ENCODE data around the gene SAMD9L.
"Not testable (repeated sequence)": the region's sequence is repeated elsewhere in the genome, so short reads cannot be mapped to it uniquely, and the experiment has no call there.

SAMD9L gene

DNA sequence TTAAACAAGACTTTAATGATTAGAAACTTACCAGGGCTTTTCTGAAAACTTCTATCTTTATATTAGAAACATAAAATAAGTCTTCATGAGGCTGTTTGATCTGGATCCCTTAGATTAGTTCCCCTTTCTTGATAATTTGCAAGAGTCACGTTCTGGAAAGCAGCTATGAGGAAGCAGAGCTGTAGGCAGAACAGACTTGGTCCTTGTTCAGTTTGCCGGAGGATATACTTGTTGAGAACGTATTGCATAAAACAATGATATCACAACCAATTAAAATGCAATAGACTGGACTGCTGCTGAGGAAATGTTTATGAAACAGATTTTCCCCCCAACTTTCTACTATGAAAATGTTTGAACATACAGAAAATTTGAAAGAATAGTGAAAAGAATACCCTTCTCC, 2.8 kb downstream of the SAMD9L start:
- DNase-seq = peak; percentile 68 to 70

DNA sequence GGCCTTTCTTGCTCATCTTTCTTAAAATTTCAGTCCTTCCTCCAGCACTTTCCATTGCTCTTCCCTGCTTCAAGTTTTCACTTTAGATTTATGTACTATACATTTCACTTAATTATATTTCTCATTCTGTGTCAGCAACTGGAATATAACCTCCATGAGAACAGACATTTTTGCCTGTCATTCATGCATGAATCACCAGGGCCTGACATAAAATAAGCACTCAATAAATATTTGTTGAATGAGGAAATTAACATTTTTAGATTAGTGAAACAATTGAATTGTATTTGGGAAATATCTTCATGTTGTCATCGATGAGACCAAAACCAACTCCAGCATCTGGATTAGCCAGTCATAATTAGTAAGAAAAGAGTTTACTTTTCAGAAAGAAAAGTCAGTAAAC, 6.1 kb downstream of the SAMD9L start:
- DNase-seq = no peak

DNA sequence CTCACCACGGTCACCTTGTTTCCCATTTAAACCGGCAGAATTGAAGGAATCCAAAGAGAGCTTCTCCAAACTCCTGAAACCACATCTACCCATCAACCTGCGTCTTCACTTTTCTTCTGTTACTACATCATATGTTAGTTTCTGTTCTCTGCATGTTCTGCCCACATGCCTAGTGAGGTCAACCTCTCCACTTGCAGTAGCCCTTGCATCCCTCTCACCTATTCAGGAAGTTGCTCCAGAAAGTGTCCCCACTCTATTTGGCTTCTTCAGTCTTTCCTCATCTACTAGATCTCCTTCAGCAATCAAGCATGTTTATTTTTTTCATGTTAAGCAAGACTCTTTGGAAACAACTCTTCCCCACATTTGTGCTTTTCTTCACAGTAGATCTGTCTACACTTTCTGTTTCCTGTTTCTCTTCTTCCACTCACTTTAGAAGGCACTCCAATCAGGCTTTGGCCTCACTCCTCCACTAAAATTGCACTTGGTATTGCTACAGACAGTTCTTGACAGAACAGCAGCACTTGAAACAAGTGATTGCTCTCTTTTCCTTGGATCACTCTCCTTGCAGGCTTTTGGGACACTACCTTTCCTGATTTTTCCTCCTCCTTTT, 7.5 kb downstream of the SAMD9L start:
- DNase-seq = no peak

DNA sequence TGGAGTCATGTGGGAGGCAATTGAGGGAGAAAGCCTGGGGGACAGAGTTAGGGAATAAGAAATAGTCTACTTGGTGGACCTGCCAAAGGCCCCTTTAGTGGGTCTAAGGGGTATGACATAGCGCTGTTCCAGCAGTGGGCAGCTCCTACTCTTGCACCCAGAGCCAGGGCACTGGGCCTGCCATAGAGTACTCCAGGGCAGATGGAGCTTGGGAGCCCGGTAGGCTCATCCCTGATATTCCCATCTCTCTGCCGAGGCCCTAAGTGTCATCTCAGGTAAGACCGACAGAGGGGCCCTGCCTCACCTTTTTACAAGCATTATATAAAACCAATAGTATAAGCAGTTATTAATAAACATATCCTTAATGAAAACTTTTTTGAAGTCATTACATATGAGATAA, 9.6 kb downstream of the SAMD9L start:
- DNase-seq = no peak

DNA sequence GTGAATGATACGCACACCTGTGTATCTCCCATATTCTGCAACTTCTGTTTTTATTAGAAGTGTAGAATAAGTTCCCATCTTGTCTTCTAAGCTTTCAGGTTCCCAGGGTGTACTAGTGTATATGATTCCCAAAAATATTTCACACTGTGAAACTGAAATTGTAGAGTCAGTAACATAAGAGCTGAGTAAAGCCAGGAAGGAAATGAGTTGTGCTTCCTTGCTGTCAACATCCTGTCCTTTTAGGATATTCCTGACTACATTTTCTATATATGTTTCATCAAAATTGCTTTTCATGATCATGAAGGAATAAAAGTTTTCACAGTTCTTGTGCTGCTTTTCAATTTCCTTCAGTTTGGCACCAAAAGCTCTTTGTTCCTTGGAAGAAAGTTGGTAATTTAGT, 15.2 kb downstream of the SAMD9L start:
- no peak for DNase-seq

DNA sequence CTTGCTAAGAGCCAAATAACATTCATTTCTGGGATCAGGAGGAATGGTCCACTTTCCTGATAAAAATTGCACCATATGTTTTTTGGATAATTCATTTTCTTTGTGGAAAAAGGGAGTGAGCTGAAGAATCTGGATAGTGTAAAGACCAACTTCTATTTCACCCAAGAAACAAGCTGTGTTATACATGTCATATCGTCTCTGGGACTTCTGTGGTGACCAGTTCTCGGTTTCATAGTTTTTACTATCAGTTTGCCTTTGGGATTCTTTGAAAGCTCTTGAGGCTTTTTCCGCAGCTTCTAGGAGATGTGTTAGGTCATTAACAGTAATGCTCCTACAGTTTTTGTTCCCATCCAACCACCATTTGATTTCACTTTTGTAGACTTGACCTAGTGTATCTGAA, 16.0 kb downstream of the SAMD9L start:
- no peak for DNase-seq

DNA sequence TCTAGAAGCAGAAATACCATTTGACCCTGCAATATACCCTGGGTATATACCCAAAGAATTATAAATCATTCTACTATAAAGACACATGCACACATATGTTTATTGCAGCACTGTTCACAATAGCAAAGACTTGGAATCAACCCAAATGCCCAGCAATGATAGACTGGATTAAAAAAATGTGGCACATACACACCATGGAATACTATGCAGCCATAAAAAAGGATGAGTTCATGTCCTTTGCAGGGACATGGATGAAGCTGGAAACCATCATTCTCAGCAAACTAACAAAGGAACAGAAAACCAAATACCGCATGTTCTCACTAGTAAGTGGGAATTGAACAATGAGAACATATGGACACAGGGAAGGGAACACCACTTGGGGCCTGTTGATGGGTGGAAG, 21.2 kb downstream of the SAMD9L start:
- not testable (repeated sequence) for DNase-seq

DNA sequence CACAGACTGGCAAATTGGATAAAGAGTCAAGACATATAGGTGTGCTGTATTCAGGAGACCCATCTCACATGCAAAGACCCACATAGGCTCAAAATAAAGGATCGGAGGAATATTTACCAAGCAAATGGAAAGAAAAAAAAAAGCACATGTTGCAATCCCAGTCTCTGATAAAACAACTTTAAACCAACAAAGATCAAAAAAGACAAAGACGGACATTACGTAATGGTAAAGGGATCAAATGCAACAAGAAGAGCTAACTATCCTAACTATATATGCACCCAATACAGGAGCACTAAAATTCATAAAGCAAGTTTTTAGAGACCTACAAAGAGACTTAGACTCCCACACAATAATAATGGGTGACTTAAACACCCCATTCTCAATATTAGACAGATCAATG, 24.7 kb downstream of the SAMD9L start:
- not testable (repeated sequence) for DNase-seq

DNA sequence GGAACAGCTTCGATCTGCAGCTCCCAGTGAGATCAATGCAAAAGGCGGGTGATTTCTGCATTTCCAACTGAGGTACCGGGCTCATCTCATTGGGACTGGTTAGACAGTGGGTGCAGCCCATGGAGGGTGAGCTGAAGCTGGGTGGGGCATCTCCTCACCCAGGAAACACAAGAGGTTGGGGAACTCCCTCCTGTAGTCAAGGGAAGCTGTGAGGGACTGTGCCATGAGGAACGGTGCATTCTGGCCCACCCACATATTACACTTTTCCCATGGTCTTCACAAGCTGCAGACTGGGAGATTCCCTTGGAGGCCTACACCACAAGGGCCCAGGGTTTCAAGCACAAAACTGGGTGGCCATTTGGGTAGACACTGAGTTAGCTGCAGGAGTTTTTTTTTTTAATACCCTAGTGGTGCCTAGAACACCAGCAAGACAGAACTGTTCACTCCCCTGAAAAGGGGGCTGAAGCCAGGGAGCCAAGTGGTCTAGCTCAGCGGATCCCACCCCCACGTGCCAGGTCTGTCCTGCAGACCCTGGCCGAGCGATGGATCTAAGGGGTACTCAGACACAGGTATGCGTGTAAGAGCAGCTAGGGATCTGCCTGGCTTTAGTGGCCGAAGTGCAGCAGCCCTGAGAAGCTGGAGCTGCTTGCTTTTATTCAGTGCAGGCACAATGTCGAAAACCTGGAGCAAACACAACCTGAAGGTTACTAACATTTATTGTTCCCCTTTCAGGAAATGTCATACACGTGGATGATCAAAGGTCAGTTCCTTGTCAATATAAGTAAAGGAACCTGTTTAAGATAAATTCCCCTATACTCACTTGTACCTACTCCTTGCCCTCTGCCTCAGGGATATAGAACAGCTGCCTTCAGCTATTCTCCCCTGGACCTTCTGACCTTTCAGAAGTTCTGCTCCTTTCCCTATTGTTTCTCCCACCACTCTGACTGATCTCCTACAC, 27.3 kb downstream of the SAMD9L start:
- DNase-seq = peak in 1 of 2 donors; percentile 49

DNA sequence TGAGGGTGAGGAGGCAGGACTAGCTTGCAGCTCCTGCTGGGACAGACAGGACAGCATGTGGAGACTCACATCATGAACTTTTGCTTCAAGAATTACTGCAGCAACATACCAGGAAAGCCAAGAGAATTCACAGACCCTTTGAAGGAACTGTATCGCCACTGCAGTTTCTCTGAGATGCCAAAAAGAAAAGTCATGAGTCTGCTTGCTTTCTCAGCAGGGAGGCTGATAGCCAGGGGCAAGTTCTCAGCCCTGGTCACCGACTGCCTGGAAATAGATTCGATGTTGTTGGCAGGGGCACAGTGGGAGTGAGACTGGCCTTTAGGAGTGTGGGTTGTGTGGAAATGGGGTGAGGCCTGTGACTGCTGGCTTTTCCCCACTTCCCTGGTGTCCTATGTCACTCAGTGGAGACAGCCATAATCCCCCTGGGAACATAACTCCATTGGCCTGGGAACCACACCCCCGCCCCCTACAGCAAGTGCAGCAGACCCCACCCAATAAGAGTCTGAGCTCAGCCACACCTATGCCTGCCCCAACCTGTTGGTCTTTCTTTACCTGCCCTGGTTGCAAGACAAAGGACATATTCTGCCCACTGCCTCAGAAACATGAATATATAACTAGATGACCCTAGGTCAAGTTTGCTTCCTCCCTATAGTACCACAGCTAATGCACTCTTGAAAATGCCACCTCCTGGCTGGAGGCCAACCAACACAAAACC, 28.8 kb downstream of the SAMD9L start:
- no peak for DNase-seq

DNA sequence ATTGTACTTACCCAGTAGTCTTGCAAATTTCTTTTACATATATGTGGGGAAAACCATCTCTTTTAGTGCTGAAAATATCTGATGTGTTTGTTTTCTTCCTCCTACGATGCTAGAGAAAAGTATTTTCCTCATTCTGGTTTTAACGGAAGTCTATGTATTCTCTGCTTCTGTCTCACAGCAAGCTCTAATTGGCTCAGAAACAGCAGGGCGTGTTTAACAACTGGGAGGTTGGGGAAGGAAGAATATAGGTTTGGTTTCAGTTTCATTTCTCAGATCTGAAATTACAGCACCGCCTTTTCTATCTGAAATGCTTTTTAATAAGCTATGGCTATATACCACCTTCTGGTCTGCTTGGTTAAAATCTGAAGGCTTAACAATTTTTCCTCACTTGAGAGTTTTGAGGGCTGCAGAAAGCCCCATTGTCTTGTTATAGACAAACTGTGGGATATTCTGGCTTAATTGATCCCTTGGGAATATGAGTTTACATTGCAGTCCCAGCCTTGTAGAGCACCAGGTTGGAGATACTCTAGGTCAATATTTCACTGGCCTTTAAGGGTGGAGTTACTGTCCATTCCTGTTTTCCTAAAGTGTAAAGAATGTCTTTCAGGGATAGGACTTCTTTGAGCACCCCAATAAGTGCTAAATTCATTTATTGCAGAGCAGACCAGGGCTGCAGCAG, 30.2 kb downstream of the SAMD9L start, which contains the start of gene SAMD9:
Gene SAMD9, minus strand, starts transcription at position 128 of the 679 bp plus-strand sequence. CDS start 11,882 bp downstream, outside the sequence.
- DNase-seq = peak; percentile 91

DNA sequence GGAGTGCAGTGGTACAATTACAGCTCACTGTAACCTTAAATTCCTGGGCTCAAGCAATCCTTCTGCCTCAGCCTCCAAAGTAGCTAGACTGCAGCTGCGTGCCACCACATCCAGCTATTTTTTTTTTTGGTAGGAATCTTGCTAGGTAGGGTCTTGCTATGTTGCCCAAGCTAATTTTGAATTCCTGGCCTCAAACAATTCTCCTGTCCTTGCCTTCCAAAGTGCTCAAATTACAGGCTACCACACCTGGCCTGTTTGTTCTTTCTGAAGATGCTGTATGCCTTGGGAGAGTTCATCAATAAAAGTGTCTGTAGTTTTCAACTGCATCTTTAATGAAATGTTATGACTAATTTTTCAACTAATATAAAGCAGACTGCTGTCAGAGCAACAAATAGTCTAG, 30.9 kb downstream of the SAMD9L start:
- no peak for DNase-seq

DNA sequence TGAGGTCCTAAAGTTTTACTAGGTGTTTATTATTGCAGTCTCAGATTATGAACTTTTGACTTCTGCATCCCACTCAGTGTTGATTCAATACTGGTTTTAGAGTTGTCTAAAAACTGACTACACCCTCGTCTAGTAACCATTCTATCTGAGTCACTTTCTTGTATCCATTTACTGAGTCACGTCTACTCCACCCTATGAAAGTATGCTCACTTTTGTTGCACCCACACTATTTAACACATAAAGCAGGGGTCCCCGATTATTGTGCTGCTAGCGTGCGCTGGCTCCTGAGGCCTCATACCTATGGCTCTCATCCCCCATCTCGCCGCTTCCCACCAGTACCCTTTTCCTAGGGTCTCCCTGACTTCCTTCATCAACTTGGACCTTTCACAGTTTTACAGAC, 32.4 kb downstream of the SAMD9L start:
- peak; percentile 19 to 47 for DNase-seq

DNA sequence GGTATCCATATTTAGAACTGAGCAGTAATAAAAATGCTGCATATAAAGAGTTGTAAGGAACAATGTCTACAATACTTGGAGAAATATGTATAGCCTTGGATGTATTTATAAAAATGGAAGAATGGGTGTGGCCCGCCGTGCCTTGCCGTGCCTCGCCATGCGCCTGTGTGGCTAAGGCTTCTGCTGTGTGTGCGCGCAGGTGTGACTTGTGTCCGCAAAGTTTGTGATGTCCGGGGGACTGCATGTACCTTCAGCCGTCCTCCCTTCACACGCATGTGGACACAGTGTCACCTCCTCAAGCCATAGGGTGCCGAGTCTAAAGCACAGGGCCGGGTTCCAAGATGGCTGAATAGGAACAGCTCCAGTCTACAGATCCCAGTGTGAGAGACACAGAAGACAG, 40.2 kb downstream of the SAMD9L start:
- no peak for DNase-seq

DNA sequence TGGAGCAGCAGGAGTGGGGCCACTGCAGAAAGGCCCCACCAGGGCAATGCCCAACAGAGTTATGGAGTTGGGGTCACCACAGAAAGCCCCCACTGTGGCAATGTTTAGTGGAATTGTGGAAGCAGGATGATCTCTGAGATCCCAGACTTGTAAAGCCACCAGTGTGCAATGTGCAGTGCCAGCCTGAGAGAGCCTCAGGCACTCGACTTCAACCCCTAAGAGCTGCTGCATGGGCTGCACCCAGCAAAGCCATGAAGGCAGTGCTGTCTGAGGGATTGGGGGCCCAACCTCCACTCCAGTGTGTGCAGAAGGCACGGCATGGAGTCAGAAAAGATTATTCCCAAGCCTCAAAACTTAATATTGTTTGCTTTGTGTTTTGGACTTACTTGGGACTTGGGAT, 50.8 kb downstream of the SAMD9L start:
- DNase-seq = no peak

DNA sequence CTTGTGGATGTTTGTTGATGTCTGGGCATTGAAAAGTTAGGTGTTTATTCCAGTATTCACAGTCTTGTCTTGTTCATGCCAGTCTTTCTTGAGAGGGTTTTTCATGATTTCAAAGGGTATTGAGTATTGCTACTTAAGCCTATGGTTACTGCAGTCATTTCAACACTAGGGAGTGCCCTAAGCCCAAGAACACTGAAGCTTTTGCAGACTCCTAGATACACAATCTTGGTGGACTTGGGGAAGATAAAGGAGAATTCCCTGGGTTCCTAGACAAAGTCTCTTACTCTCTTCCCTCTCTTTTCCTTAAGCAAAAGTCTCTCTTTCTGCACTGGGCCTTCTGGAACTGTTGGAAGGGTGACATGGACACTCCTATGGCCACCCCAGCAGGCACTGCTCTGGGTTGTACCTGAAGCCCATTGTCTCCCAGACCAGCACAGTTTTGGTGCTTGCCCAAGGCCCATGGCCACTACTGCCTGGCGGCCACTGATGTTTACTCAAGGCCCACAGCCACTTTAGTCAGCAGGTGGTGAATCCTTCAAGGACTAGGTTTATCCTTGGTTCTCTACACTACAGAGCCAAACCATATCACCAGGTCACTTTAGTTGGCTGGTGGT, 55.3 kb downstream of the SAMD9L start:
- DNase-seq = peak; percentile 23 to 25

All from inflammatory macrophage treated with lipopolysaccharide for 1 hour (primary cell).